Left forelimb (tissue), 1 donor: Measurements from ENCODE around the gene RPGRIP1.
"Not testable (repeated sequence)": the region's sequence is repeated elsewhere in the genome, so short reads cannot be mapped to it uniquely, and the experiment has no call there.

ENCODE experiments used
- DNase-seq: peaks from one replicate; pipeline ENCODE4 v3.0.0-alpha.2; 2018; ENCODE audit warnings: low spot score

Gene RPGRIP1

GRCh38 chr14:21302013-21302835 is 22.3 kb downstream of the RPGRIP1 start:
- no peak for DNase-seq

DNA sequence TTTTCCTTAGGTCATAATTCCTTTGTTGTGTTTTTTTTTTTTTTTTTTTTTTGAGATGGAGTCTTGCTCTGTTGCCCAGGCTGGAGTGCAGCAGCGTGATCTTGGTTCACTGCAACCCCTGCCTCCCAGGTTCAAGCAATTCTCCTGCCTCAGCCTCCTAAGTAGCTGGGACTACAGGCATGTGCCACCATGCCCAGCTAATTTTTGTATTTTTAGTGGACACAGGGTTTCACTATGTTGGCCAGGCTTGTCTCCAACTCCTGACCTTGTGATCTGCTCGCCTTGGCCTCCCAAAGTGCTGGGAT is 22.9 kb downstream of the RPGRIP1 start:
- DNase-seq: not testable (repeated sequence)

- no peak for DNase-seq
Measured at GRCh38 chr14:21307637-21308036, 27.8 kb downstream of the RPGRIP1 start.

- no peak for DNase-seq
Measured at GRCh38 chr14:21308132-21308478, 28.2 kb downstream of the RPGRIP1 start.

DNA sequence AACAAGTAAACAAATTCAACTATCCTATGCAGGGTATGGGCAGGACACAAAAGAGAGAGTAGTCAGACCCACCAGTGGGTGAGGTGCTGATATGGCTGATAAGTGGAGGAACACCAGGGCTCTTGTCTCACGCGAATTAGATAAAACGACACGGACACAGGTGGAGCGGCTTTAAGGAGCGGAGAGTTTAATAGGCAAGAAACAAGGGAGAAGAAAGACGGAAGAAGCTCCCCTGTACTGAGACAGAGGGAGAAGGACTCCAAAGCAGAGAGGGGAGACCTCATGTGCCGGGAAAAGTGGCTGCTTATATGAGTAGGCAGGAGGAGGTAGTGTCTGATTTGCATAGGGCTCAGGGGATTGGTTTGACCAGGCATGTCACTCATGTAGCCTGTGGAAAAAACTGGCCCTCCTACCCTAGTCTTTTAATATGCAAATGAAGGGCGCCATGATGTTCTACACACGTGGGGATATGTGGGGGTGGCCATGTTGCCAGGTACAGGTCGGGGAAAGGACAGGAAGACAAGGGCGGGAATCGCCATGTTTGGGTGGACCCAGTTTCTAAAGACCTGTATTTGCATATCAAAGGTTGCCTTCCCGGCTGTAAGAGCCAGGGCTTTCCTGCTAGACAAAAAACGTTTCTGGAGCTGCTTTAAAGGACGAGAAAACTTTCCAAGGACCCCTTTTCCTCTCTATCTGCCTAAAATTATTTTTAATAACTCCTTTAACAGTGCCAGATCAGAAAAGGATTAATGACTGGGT is 28.8 kb downstream of the RPGRIP1 start:
- DNase-seq: no peak

- DNase-seq: no peak
Measured at GRCh38 chr14:21309238-21309636, 29.4 kb downstream of the RPGRIP1 start.

- DNase-seq: no peak
Measured at GRCh38 chr14:21309956-21310355, 30.1 kb downstream of the RPGRIP1 start.

DNA sequence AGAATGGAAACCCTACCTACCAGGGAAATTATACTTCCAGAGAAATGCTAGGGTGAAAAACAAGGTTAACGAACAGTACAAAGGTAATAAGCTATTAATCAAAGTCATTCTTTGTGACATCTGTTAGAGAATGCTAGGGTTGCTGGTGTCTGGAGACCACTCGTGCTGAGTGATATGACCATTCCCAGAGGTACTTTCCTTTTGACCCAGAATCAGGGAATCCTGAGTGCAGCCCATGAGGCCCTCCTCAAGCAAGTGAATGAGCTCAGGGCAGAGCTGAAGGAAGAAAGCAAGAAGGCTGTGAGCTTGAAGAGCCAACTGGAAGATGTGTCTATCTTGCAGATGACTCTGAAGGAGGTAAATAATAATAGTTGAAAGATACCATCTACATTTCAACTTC is 31.7 kb downstream of the RPGRIP1 start:
- DNase-seq: no peak

DNA sequence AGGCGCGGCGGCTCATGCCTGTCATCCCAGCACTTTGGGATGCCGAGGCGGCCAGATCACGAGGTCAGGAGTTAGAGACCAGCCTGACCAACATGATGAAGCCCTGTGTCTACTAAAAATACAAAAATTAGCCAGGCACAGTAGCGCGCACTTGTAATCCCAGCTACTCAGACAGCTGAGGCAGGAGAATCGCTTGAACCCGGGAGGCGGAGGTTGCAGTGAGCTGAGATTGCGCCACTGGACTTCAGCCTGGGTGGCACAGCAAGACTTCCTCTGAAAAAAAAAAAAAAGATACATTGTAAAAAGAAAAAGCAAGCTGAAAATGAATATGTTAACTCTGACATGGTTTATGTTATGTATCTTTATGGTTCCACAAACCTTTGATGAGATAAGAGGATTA is 33.6 kb downstream of the RPGRIP1 start:
- DNase-seq: no peak

DNA sequence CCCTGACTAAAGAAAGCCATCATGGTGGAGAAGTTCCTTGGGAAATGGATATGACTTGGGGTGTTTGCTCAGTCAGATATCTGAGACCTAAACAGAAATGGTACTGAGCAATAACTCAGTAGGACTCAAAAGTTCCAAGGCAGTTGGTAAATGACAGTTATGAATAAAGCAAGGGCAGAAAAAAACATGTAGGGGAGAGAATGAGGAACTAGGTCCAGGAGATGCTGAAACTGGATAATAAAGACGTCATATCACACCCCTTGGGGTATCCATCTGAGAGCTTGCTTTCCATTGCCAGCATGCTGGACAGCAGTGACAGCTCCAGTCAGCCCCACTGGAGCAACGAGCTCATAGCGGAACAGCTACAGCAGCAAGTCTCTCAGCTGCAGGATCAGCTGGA is 37.5 kb downstream of the RPGRIP1 start:
- no peak for DNase-seq

GRCh38 chr14:21320913-21321312 is 41.0 kb downstream of the RPGRIP1 start:
- DNase-seq: no peak

DNA sequence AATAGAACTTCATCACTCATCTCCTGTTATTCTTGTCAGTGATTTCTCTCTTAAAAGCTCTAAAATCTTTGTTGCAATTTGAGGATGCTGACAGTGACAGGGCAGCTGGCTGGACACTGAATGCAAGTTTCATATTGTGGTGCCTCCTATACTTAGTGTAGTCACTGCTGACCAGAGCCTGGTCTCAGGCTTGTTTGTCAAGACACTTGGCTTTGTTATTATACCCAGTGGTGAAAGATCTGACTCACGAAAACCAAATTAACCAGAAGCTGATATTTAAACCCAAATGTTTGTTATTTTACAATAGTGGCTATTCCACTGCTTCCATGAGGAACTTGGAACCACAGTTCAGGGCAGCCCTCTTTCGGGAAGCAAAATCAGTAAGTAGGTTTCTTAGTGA is 42.8 kb downstream of the RPGRIP1 start:
- DNase-seq: no peak

DNA sequence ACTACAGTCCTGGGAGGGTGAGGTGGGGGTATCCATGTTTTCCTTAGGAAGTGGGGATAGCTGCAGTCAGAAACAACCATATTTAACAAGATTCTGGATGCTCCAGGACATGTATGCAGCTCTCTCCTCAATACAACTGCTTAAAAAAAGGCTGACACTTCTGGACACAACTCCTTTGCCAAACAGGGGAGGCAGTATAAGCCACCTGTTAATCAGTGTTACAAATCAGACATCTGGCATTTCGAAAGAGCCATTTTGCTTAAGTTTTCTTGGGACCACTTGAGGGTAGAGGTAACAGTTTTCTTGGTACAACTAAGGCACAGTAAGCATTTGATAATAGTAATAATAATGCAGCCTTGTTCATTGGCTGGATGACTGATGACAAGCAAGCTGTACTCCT is 47.1 kb downstream of the RPGRIP1 start:
- DNase-seq: no peak
